ENCODE data around the gene PKHD1.

PKHD1 gene

DNA sequence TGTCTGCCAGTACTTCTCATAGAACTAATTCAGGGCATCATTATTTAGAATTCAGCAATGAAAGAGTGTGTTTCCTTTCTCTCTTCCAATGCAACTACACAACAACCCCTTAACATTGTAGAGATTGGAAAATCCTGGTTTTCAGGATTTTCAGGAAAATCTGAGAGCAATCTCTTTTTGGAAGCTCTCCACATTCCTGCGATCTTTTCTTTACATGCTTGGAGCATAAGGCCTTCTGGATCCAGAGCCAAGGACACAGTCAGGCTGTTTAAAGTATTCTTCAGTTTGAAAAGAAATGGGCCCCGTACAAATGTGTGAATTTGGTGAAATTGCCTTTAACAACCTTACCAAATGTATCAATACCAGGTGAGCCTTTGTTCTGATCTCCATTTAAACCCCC is 469.7 kb downstream of the PKHD1 start:
- in situ Hi-C loops (cut with MboI; ENCODE audit: low sequenced_read_pairs), result no loop called here
- no peaks in the 10 kb centered on the region for H3K27me3 ChIP-seq (ENCODE audit: low read depth)
- no peak overlapping the region for H3K4me3 ChIP-seq
- no peaks in the 10 kb centered on the region for H3K9me3 ChIP-seq
- no peaks in the 10 kb centered on the region for H3K4me1 ChIP-seq
- H3K36me3 ChIP-seq (replicated peaks), result no peaks in the 10 kb centered on the region
- no peak for DNase-seq (ENCODE audit: low spot score in 2 of 2)

DNA sequence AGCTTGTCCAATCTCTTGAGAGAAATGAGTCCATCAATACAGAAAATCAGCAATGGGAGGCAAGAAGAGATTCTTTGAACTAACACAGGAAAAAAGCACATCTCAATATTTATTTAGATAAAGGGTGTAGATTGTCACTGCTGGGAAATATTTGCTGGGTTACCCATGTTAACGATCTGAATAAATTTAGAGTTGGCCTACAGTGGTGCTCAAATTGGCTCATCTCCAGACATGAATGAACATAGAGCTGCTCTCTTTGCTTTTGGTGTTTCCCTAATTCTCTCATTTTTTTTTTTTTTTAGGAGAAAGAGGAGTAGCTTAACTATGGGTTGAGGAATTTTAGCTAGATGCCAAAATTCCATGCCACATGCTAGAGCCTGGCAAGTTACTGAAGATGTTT is 471.2 kb downstream of the PKHD1 start:
- Histone ChIP-seq H3K9me3 (no peaks in the 10 kb centered on the region), H3K4me1 (no peaks in the 10 kb centered on the region), H3K36me3 (replicated peaks) (no peaks in the 10 kb centered on the region), H3K27me3 (ENCODE audit: low read depth) (no peaks in the 10 kb centered on the region), H3K4me3 (no peak overlapping the region)
- in situ Hi-C loops (cut with MboI; ENCODE audit: low sequenced_read_pairs), result no loop called here
- DNase-seq (ENCODE audit: low spot score in 2 of 2), result no peak

DNA sequence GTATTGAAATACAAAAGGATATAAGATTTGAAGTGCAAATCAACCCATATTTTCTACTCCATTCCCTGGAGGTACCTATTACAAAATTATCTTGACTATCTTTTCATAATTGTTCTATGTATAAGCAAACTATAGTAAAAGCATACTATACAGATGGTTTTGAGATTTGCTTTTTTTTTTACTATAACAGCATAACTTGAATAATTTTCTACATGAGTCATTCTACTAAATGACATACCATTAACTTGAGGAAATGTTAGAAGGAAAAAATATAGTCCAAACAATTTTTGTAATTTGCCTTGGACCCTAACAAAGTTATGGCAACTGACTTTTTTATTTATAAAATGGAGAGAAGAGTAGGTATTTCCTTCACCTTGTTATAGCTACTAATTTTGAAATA is 472.7 kb downstream of the PKHD1 start:
- H3K4me3 ChIP-seq, result no peak overlapping the region
- DNase-seq (ENCODE audit: low spot score in 2 of 2), result no peak
- no peaks in the 10 kb centered on the region for H3K36me3 ChIP-seq (replicated peaks)
- no peaks in the 10 kb centered on the region for H3K9me3 ChIP-seq
- H3K27me3 ChIP-seq (ENCODE audit: low read depth), result no peaks in the 10 kb centered on the region
- in situ Hi-C loops (cut with MboI; ENCODE audit: low sequenced_read_pairs), result no loop called here
- no peaks in the 10 kb centered on the region for H3K4me1 ChIP-seq

DNA sequence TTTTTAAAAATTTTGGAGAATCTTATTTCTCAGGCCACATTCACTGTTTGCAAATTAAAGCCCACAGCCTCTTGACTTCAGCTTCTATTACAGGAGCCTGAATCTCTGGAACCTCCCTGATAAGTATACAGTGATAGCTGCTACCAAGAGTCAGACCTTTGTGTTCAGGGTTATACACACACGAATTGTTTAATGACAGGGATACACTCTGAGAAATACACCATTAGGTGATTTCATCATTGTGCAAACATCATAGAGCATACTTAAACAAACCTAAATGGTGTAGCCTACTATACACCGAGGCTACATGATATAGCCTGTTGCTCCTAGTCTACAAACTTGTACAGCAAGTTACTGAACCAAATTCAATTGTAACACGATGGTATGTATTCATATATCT is 473.9 kb downstream of the PKHD1 start:
- Histone ChIP-seq H3K27me3 (ENCODE audit: low read depth) (no peaks in the 10 kb centered on the region), H3K36me3 (replicated peaks) (no peaks in the 10 kb centered on the region), H3K4me1 (no peaks in the 10 kb centered on the region), H3K9me3 (no peaks in the 10 kb centered on the region), H3K4me3 (no peak overlapping the region)
- DNase-seq (ENCODE audit: low spot score in 2 of 2), result no peak
- in situ Hi-C loops (cut with MboI; ENCODE audit: low sequenced_read_pairs), result no loop called here

DNA sequence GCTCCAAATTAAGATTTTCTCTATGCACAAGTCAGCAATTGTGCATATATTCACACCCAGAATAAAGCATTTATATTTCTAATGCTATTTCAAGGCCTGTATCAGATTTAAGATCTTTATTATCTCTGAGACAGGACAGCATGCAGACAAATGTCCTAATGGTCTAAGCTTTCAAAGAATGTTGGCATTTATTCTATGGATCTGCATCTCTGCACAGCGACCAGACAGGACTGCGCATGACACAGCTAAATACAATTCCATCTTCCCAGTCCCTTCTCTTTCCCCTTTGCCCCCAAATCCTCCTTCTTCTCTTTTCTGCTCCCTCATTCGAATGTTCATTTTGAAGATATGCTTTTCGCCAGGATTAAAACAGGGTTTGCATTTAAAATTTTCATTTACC is 478.5 kb downstream of the PKHD1 start:
- no peaks in the 10 kb centered on the region for H3K36me3 ChIP-seq (replicated peaks)
- no peaks in the 10 kb centered on the region for H3K27me3 ChIP-seq (ENCODE audit: low read depth)
- no peaks in the 10 kb centered on the region for H3K4me1 ChIP-seq
- in situ Hi-C loops (cut with MboI; ENCODE audit: low sequenced_read_pairs), result no loop called here
- H3K4me3 ChIP-seq, result no peak overlapping the region
- no peaks in the 10 kb centered on the region for H3K9me3 ChIP-seq
- DNase-seq (ENCODE audit: low spot score in 2 of 2), result no peak

DNA sequence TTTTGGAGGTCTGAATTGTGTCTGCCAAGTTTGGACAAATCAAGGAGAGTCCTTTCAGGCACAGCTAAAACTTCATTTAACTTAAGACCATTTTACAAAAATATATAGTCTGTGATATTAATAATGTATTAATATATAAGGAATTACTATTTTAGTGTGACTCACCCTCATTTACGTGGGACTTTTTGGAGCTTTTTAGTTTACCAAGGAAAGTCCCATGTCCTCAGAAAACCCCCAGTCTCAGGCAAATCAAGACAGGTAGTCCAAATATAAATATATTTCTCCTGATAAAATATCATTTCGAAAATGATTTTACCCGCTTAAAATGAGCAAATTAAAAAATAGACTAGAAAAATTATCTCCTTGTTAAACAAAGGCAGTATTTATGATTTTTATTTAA is 479.0 kb downstream of the PKHD1 start:
- in situ Hi-C loops (cut with MboI; ENCODE audit: low sequenced_read_pairs), result no loop called here
- H3K4me3 ChIP-seq, result no peak overlapping the region
- no peaks in the 10 kb centered on the region for H3K4me1 ChIP-seq
- H3K9me3 ChIP-seq, result no peaks in the 10 kb centered on the region
- no peak for DNase-seq (ENCODE audit: low spot score in 2 of 2)
- H3K27me3 ChIP-seq (ENCODE audit: low read depth), result no peaks in the 10 kb centered on the region
- no peaks in the 10 kb centered on the region for H3K36me3 ChIP-seq (replicated peaks)

DNA sequence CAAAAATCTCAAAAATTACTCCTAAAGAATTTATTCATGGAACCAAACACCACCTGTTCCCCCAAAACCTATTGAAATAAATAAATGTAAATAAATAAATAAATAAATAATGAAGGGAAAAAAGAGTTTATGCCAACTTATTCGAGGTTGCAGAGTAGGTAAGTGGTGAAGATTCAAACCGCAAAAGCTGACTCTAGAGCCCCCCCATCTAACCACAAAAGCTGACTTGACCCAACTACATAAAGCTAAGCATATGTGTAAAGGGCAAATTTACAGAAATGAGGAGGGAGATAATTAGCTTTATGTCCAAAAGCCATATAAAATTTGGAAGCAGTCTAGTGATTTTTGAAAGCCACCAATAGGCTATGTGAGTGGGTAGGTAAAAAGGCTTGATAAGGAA is 486.9 kb downstream of the PKHD1 start:
- no peaks in the 10 kb centered on the region for H3K27me3 ChIP-seq (ENCODE audit: low read depth)
- no peaks in the 10 kb centered on the region for H3K36me3 ChIP-seq (replicated peaks)
- in situ Hi-C loops (cut with MboI; ENCODE audit: low sequenced_read_pairs), result no loop called here

DNA sequence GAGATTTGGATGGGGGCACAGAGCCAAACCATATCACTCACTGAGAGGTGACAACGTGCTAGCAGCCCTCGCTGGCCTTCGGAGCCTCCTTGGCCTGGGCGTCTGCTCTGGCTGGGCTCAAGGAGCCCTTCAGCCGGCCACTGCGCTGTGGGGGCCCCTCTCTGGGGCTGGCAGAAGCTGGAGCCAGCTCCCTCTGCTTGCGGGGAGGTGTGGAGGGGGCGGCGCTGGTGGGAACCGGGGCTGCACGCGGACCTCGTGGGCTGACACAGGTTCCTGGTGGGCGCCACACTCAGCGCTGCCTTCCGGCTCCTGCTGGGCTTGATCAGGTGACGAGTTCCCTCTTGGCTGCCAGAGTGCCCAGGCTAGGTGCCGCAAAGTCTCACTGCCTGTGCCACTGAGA is 489.2 kb downstream of the PKHD1 start:
- no peaks in the 10 kb centered on the region for H3K9me3 ChIP-seq

More for the DNA sequence above, 486.9 kb downstream of the PKHD1 start:
- Histone ChIP-seq H3K4me3 (no peak overlapping the region), H3K9me3 (no peaks in the 10 kb centered on the region), H3K4me1 (no peaks in the 10 kb centered on the region)
- DNase-seq (ENCODE audit: low spot score in 2 of 2), result no peak

DNA sequence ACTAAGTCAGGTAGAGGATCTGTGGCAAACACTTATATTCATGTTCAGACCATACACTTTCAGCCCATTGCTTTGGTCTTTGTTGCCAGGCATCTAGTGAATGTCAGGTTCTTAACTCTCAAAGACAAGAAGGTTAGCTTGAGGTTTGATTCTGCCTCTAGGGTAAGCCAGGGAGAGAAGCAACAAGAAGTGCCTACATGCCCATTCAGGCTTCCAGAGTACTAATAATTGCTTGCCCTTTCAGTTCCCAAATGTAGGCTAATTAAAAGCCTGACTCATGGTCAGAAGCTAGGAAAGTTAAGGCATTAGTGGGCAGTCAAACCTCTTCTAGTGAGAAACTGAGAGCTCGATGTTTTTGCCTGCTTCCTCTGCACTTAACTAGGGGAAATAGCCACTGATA is 492.4 kb downstream of the PKHD1 start:
- no peaks in the 10 kb centered on the region for H3K9me3 ChIP-seq
- no peak overlapping the region for H3K4me3 ChIP-seq
- H3K4me1 ChIP-seq, result no peaks in the 10 kb centered on the region
- no peaks in the 10 kb centered on the region for H3K27me3 ChIP-seq (ENCODE audit: low read depth)
- DNase-seq (ENCODE audit: low spot score in 2 of 2), result no peak
- no peaks in the 10 kb centered on the region for H3K36me3 ChIP-seq (replicated peaks)
- in situ Hi-C loops (cut with MboI; ENCODE audit: low sequenced_read_pairs), result no loop called here

More for the DNA sequence above, 489.2 kb downstream of the PKHD1 start:
- Histone ChIP-seq H3K4me3 (no peak overlapping the region), H3K27me3 (ENCODE audit: low read depth) (no peaks in the 10 kb centered on the region), H3K36me3 (replicated peaks) (no peaks in the 10 kb centered on the region), H3K4me1 (no peaks in the 10 kb centered on the region)
- in situ Hi-C loops (cut with MboI; ENCODE audit: low sequenced_read_pairs), result no loop called here
- no peak for DNase-seq (ENCODE audit: low spot score in 2 of 2)

DNA sequence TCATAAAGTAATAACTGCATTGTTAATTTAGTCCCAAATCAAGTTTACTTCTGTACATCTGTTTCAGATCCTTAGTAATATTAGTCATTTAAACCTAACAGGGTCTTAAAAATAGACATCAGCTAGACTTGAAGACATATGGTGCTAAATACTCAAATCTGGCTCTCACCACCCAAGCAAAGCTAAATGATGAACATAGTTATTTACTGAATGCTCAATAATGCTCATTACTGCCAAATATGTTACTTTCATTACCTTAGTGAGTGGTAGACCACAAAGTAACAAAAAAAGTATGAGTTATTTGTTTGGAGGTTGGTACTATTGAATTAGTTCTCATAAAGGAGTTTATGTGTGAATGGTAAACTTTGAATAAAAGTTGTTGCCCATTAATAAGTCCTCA is 502.1 kb downstream of the PKHD1 start:
- in situ Hi-C loops (cut with MboI; ENCODE audit: low sequenced_read_pairs), result no loop called here
- no peak for DNase-seq (ENCODE audit: low spot score in 2 of 2)
- no peaks in the 10 kb centered on the region for H3K4me1 ChIP-seq
- no peak overlapping the region for H3K4me3 ChIP-seq
- H3K27me3 ChIP-seq (ENCODE audit: low read depth), result no peaks in the 10 kb centered on the region
- H3K9me3 ChIP-seq, result no peaks in the 10 kb centered on the region
- H3K36me3 ChIP-seq (replicated peaks), result no peaks in the 10 kb centered on the region

DNA sequence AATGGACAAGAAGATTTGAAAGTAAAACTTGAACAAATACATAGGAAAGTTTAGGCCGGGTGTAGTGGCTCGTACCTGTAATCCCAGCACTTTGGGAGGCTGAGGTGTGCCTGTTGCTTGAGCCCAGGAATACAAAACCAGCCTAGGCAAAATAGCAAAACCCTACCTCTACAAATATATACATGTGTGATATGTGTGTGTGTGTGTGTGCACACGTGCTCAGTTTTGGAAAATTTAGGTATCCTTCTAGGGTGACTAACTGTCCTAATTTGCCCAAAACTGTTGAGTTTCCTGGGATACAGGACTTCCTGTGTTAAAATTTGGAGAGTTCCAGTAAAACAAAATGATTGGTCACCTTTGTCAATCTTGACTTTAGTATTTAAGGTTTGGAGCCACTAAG is 503.2 kb downstream of the PKHD1 start:
- Histone ChIP-seq H3K9me3 (no peaks in the 10 kb centered on the region), H3K4me1 (no peaks in the 10 kb centered on the region), H3K27me3 (ENCODE audit: low read depth) (no peaks in the 10 kb centered on the region), H3K4me3 (no peak overlapping the region), H3K36me3 (replicated peaks) (no peaks in the 10 kb centered on the region)
- DNase-seq (ENCODE audit: low spot score in 2 of 2), result no peak
- in situ Hi-C loops (cut with MboI; ENCODE audit: low sequenced_read_pairs), result no loop called here

DNA sequence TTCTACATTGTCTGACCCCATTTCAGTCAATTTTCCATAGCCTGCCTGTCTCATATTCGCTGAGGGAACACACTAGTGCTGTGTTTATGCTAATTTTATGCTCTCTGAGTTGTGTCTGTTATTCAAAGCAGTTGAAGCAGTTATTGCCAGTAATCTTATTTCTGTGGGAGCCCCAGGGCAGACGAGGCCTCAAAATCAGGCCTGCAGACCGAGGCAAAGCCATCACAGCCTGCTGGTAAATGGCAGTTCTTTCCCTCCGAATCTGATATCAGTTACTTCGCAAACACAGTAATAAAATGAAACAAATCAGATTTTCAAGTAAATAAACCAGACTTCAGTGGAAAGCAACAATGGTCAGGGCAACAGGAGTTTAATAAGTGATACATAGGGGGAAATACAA is 508.4 kb downstream of the PKHD1 start:
- H3K4me1 ChIP-seq, result no peaks in the 10 kb centered on the region
- H3K36me3 ChIP-seq (replicated peaks), result no peaks in the 10 kb centered on the region
- no peaks in the 10 kb centered on the region for H3K27me3 ChIP-seq (ENCODE audit: low read depth)
- H3K9me3 ChIP-seq, result no peaks in the 10 kb centered on the region
- in situ Hi-C loops (cut with MboI; ENCODE audit: low sequenced_read_pairs), result no loop called here
- no peak for DNase-seq (ENCODE audit: low spot score in 2 of 2)
- H3K4me3 ChIP-seq, result no peak overlapping the region

DNA sequence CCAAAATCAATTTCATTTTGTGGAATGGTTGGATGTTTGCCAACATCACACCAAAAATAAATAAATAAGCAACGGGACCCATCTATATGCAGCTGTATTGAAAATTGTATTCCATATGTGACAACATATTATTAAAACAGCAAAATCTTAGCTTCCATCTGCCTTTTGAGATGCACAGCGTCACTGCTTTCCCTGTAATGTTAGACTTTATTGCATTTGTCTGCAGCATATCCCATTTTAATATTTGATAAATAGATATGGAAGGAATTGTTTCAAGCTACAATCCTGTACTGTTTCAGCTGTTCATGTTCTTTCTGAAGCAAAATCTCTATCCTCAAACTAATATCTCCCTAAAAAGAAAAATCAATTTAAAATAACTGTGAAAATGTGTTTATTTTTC is 509.1 kb downstream of the PKHD1 start:
- no peaks in the 10 kb centered on the region for H3K4me1 ChIP-seq
- DNase-seq (ENCODE audit: low spot score in 2 of 2), result no peak
- no peaks in the 10 kb centered on the region for H3K36me3 ChIP-seq (replicated peaks)
- H3K27me3 ChIP-seq (ENCODE audit: low read depth), result no peaks in the 10 kb centered on the region
- H3K9me3 ChIP-seq, result no peaks in the 10 kb centered on the region
- in situ Hi-C loops (cut with MboI; ENCODE audit: low sequenced_read_pairs), result no loop called here
- H3K4me3 ChIP-seq, result no peak overlapping the region

DNA sequence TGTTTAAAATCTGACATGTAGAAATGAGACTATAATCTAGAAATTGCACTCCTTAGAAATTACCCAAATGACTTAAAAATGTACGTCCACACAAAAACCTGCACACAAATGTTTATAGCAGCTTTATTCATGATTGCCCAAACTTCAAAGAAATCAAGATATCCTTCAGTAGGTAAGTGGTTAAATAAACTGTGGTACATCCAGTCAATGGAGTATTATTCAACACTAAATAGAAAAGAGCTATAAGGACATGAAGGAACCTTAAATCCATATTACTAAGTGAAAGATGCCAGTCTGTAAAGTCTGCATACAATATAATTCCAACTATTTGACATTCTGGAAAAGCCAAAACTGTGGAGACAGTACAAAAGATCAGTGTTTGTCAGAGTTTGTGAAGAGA is 513.4 kb downstream of the PKHD1 start:
- no peaks in the 10 kb centered on the region for H3K4me1 ChIP-seq
- in situ Hi-C loops (cut with MboI; ENCODE audit: low sequenced_read_pairs), result no loop called here
- no peaks in the 10 kb centered on the region for H3K27me3 ChIP-seq (ENCODE audit: low read depth)
- no peaks in the 10 kb centered on the region for H3K9me3 ChIP-seq
- no peaks in the 10 kb centered on the region for H3K36me3 ChIP-seq (replicated peaks)
- H3K4me3 ChIP-seq, result no peak overlapping the region
- DNase-seq (ENCODE audit: low spot score in 2 of 2), result no peak

DNA sequence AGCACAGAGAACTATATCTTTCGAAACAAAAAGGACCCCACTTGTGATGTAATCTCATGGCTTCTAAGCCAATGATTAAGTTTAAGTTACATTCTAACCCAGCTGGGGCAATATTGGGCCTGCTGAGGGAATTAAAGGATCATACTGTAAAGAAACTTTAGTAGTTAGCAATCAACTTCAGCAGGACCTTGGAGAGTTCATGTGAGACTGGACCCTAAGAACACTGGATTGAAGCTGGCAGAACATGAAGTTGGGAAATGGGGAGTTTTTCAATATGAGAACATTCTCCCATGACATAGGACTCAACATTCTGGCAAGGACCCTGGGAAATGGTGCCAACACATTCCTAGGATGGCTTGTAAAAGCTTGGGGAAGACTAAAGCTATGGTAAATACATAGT is 516.2 kb downstream of the PKHD1 start:
- Histone ChIP-seq H3K4me1 (no peaks in the 10 kb centered on the region), H3K36me3 (replicated peaks) (no peaks in the 10 kb centered on the region), H3K4me3 (no peak overlapping the region), H3K27me3 (ENCODE audit: low read depth) (no peaks in the 10 kb centered on the region), H3K9me3 (no peaks in the 10 kb centered on the region)
- in situ Hi-C loops (cut with MboI; ENCODE audit: low sequenced_read_pairs), result no loop called here
- no peak for DNase-seq (ENCODE audit: low spot score in 2 of 2)
